Globus pallidus (tissue), 1 donor: ENCODE results near the gene SLC24A3.

ENCODE experiments used
- DNase-seq: peaks from one replicate; pipeline ENCODE4 v3.0.0-alpha.2; 2015; ENCODE audit warnings: low spot score

Gene SLC24A3

GRCh38 chr20:19460386-19460785 is 247.9 kb downstream of the SLC24A3 start:
- no peak for DNase-seq

GRCh38 chr20:19462491-19462890 is 250.0 kb downstream of the SLC24A3 start:
- no peak for DNase-seq

- no peak for DNase-seq
Observed at GRCh38 chr20:19463597-19463996, 251.2 kb downstream of the SLC24A3 start.

GRCh38 chr20:19465536-19465935 is 253.1 kb downstream of the SLC24A3 start:
- no peak for DNase-seq

- no peak for DNase-seq
Observed at GRCh38 chr20:19466206-19466928, 253.9 kb downstream of the SLC24A3 start.

GRCh38 chr20:19473216-19473921 is 260.9 kb downstream of the SLC24A3 start:
- DNase-seq, result no peak

- DNase-seq, result no peak
Observed at GRCh38 chr20:19473922-19474286, 261.5 kb downstream of the SLC24A3 start.

GRCh38 chr20:19478320-19478895 is 266.0 kb downstream of the SLC24A3 start:
- DNase-seq, result no peak

- DNase-seq, result no peak
Observed at GRCh38 chr20:19482726-19483125, 270.3 kb downstream of the SLC24A3 start.

GRCh38 chr20:19483309-19483708 is 270.9 kb downstream of the SLC24A3 start:
- no peak for DNase-seq

GRCh38 chr20:19486446-19486845 is 274.0 kb downstream of the SLC24A3 start:
- no peak for DNase-seq

GRCh38 chr20:19487420-19487819 is 275.0 kb downstream of the SLC24A3 start:
- DNase-seq, result no peak

GRCh38 chr20:19491241-19491640 is 278.8 kb downstream of the SLC24A3 start:
- no peak for DNase-seq

GRCh38 chr20:19492116-19492515 is 279.7 kb downstream of the SLC24A3 start:
- DNase-seq, result no peak

- DNase-seq, result no peak
Observed at GRCh38 chr20:19492687-19493336, 280.4 kb downstream of the SLC24A3 start.

- DNase-seq, result no peak
Observed at GRCh38 chr20:19493794-19494495, 281.5 kb downstream of the SLC24A3 start.

GRCh38 chr20:19495905-19496703 is 283.7 kb downstream of the SLC24A3 start:
- no peak for DNase-seq

- no peak for DNase-seq
Observed at GRCh38 chr20:19497064-19497463, 284.6 kb downstream of the SLC24A3 start.

- DNase-seq, result no peak
Observed at GRCh38 chr20:19498756-19499155, 286.3 kb downstream of the SLC24A3 start.

GRCh38 chr20:19501476-19502115 is 289.2 kb downstream of the SLC24A3 start:
- DNase-seq, result no peak

GRCh38 chr20:19502169-19502568 is 289.7 kb downstream of the SLC24A3 start:
- no peak for DNase-seq
